ENCODE data around the gene PKNOX2.

DNA sequence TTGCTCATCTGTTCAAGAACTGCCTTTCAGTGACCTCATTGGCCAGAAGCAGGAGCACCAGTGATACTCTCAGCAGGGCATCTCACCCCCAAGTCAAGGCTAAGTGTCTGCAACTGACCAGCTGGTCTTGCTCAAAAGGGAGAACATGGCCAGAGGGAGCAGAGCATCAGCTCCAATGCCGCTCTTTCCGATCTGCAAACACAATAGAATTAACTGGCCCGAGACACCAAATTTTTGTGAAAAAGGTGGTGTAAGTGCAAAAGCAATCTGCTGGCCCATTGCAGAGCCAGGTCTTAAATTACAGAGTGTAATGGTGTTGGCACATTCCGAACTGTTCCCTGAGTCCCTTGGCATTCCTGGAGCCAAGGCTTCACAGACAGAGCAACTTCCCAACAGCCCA lies 97.0 kb downstream of the PKNOX2 start:
- TF ChIP-seq, protein P1, sequence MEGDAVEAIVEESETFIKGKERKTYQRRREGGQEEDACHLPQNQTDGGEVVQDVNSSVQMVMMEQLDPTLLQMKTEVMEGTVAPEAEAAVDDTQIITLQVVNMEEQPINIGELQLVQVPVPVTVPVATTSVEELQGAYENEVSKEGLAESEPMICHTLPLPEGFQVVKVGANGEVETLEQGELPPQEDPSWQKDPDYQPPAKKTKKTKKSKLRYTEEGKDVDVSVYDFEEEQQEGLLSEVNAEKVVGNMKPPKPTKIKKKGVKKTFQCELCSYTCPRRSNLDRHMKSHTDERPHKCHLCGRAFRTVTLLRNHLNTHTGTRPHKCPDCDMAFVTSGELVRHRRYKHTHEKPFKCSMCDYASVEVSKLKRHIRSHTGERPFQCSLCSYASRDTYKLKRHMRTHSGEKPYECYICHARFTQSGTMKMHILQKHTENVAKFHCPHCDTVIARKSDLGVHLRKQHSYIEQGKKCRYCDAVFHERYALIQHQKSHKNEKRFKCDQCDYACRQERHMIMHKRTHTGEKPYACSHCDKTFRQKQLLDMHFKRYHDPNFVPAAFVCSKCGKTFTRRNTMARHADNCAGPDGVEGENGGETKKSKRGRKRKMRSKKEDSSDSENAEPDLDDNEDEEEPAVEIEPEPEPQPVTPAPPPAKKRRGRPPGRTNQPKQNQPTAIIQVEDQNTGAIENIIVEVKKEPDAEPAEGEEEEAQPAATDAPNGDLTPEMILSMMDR (IDR thresholded peaks at IDR 0.05), result no peak
- no peak for TF ChIP-seq POLR2A (IDR thresholded peaks at IDR 0.05)

All from lower leg skin (tissue), 3 donors.